PC-3 (cell line): ENCODE results near the gene CREBBP.

ENCODE experiments used
- EZH2phosphoT487 ChIP-seq: fragments of 300-600 bp; sonication (generic); IDR thresholded peaks from 2 replicates; pipeline ENCODE4 v1.6.1; 2018; ENCODE audit warnings: mild to moderate bottlenecking, antibody characterized with exemption, low read length, borderline replicate concordance
- TF ChIP-seq, protein P1 (sequence below): fragments of 300-600 bp; sonication (generic); conservative IDR thresholded peaks from 2 replicates; pipeline ENCODE4 v1.5.1; 2017; ENCODE audit warnings: antibody characterized with exemption, low read depth, mild to moderate bottlenecking, low read length

DNA sequence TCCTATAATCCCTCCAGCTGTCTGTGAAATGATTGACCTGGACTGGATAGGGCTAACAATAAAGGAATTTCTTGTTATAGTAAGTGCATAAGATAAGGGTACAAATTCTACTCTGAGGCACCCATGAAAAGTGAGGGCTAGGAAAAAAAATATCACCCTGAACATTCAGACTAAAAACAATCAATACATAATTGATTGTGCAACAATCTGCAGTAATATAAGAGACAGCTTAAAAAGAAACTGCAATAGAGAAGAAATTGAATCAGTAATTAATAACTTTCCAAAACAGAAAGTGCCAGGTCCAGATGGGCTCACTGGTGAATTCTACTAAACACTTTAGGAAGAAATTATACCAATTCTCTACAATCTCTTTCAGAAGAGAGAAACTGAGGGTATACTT, 44.2 kb upstream of the CREBBP start:
- TF ChIP-seq, protein P1, sequence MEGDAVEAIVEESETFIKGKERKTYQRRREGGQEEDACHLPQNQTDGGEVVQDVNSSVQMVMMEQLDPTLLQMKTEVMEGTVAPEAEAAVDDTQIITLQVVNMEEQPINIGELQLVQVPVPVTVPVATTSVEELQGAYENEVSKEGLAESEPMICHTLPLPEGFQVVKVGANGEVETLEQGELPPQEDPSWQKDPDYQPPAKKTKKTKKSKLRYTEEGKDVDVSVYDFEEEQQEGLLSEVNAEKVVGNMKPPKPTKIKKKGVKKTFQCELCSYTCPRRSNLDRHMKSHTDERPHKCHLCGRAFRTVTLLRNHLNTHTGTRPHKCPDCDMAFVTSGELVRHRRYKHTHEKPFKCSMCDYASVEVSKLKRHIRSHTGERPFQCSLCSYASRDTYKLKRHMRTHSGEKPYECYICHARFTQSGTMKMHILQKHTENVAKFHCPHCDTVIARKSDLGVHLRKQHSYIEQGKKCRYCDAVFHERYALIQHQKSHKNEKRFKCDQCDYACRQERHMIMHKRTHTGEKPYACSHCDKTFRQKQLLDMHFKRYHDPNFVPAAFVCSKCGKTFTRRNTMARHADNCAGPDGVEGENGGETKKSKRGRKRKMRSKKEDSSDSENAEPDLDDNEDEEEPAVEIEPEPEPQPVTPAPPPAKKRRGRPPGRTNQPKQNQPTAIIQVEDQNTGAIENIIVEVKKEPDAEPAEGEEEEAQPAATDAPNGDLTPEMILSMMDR, result no peak
- no peak for TF ChIP-seq EZH2phosphoT487
